ENCODE data around the gene TRIM54. TPM values are rescaled to one million over a fixed set of nuclear protein-coding genes. Genes with fewer than 3 reads are reported as not detected.

TRIM54 gene
- total RNA-seq, 1 donor, result not detected

- H3K36me3 ChIP-seq (ENCODE audit: insufficient read depth, low read length), result no peaks in the 10 kb centered on the region
- no peaks in the 10 kb centered on the region for H3K9me3 ChIP-seq (ENCODE audit: low read depth, low read length)
- H4K20me1 ChIP-seq (ENCODE audit: insufficient read depth, low read length), result no peaks in the 10 kb centered on the region
- H3K27me3 ChIP-seq (ENCODE audit: insufficient read depth, low read length), result peaks cover 26% of the 10 kb centered on the region
- peak; percentile 83 for DNase-seq (ENCODE audit: insufficient read length, low spot score, missing footprints)
- no peaks in the 10 kb centered on the region for H3K79me2 ChIP-seq (ENCODE audit: insufficient read depth, low read length)
- no peak for TF ChIP-seq CTCF (IDR thresholded peaks at IDR 0.05; ENCODE audit: extremely low read depth, low read depth, low read length)
- no peak overlapping the region for H2AFZ ChIP-seq (ENCODE audit: low read length)
- peaks cover 18% of the 10 kb centered on the region for H3K4me1 ChIP-seq (ENCODE audit: insufficient read depth, low read length)
- H3K4me2 ChIP-seq (ENCODE audit: insufficient read depth, low read length), result no peak overlapping the region
- H3K4me3 ChIP-seq (ENCODE audit: insufficient read depth, low read length), result no peak overlapping the region
- no peak overlapping the region for H3K27ac ChIP-seq (ENCODE audit: low read depth, low read length)
Observed at GRCh38 chr2:27256855-27257454, 25.3 kb upstream of the TRIM54 start.

GRCh38 chr2:27258051-27258450, 24.2 kb upstream of the TRIM54 start:
- peak; percentile 62 for DNase-seq (ENCODE audit: insufficient read length, low spot score, missing footprints)
- no peaks in the 10 kb centered on the region for H3K36me3 ChIP-seq (ENCODE audit: insufficient read depth, low read length)
- H3K27me3 ChIP-seq (ENCODE audit: insufficient read depth, low read length), result peaks cover 37% of the 10 kb centered on the region
- H4K20me1 ChIP-seq (ENCODE audit: insufficient read depth, low read length), result no peaks in the 10 kb centered on the region
- H2AFZ ChIP-seq (ENCODE audit: low read length), result no peak overlapping the region
- H3K4me3 ChIP-seq (ENCODE audit: insufficient read depth, low read length), result no peak overlapping the region
- H3K4me2 ChIP-seq (ENCODE audit: insufficient read depth, low read length), result no peak overlapping the region
- peaks cover 18% of the 10 kb centered on the region for H3K4me1 ChIP-seq (ENCODE audit: insufficient read depth, low read length)
- H3K79me2 ChIP-seq (ENCODE audit: insufficient read depth, low read length), result no peaks in the 10 kb centered on the region
- no peaks in the 10 kb centered on the region for H3K9me3 ChIP-seq (ENCODE audit: low read depth, low read length)
- no peak overlapping the region for H3K27ac ChIP-seq (ENCODE audit: low read depth, low read length)
- TF ChIP-seq CTCF (IDR thresholded peaks at IDR 0.05; ENCODE audit: extremely low read depth, low read depth, low read length), result no peak

- no peaks in the 10 kb centered on the region for H3K79me2 ChIP-seq (ENCODE audit: insufficient read depth, low read length)
- DNase-seq (ENCODE audit: insufficient read length, low spot score, missing footprints), result peak; percentile 70
- H3K36me3 ChIP-seq (ENCODE audit: insufficient read depth, low read length), result no peaks in the 10 kb centered on the region
- no peak overlapping the region for H3K27ac ChIP-seq (ENCODE audit: low read depth, low read length)
- H3K4me2 ChIP-seq (ENCODE audit: insufficient read depth, low read length), result no peak overlapping the region
- H3K27me3 ChIP-seq (ENCODE audit: insufficient read depth, low read length), result peaks cover 70% of the 10 kb centered on the region
- no peak overlapping the region for H2AFZ ChIP-seq (ENCODE audit: low read length)
- no peak for TF ChIP-seq CTCF (IDR thresholded peaks at IDR 0.05; ENCODE audit: extremely low read depth, low read depth, low read length)
- peaks cover 2% of the 10 kb centered on the region for H4K20me1 ChIP-seq (ENCODE audit: insufficient read depth, low read length)
- no peaks in the 10 kb centered on the region for H3K9me3 ChIP-seq (ENCODE audit: low read depth, low read length)
- H3K4me1 ChIP-seq (ENCODE audit: insufficient read depth, low read length), result peaks cover 1% of the 10 kb centered on the region
- H3K4me3 ChIP-seq (ENCODE audit: insufficient read depth, low read length), result no peak overlapping the region
Observed at GRCh38 chr2:27261241-27261925, 20.8 kb upstream of the TRIM54 start.

GRCh38 chr2:27261926-27262298, 20.3 kb upstream of the TRIM54 start:
- no peaks in the 10 kb centered on the region for H3K36me3 ChIP-seq (ENCODE audit: insufficient read depth, low read length)
- no peaks in the 10 kb centered on the region for H3K4me1 ChIP-seq (ENCODE audit: insufficient read depth, low read length)
- no peak overlapping the region for H3K4me2 ChIP-seq (ENCODE audit: insufficient read depth, low read length)
- H2AFZ ChIP-seq (ENCODE audit: low read length), result no peak overlapping the region
- no peaks in the 10 kb centered on the region for H3K79me2 ChIP-seq (ENCODE audit: insufficient read depth, low read length)
- H3K4me3 ChIP-seq (ENCODE audit: insufficient read depth, low read length), result no peak overlapping the region
- H3K27ac ChIP-seq (ENCODE audit: low read depth, low read length), result no peak overlapping the region
- H3K9me3 ChIP-seq (ENCODE audit: low read depth, low read length), result no peaks in the 10 kb centered on the region
- peaks cover 73% of the 10 kb centered on the region for H3K27me3 ChIP-seq (ENCODE audit: insufficient read depth, low read length)
- TF ChIP-seq CTCF (IDR thresholded peaks at IDR 0.05; ENCODE audit: extremely low read depth, low read depth, low read length), result no peak
- H4K20me1 ChIP-seq (ENCODE audit: insufficient read depth, low read length), result peaks cover 2% of the 10 kb centered on the region
- peak; percentile 82 for DNase-seq (ENCODE audit: insufficient read length, low spot score, missing footprints)
